ENCODE measurements around the gene AKAP6. TPM values are rescaled to one million over a fixed set of nuclear protein-coding genes. Genes with fewer than 3 reads are reported as not detected.
A peak's percentile ranks its signal among the peaks of the same experiment; 100 is the strongest.

Gene AKAP6
- polyA plus RNA-seq, 2 donors = 1.5 to 1.6 TPM

DNA sequence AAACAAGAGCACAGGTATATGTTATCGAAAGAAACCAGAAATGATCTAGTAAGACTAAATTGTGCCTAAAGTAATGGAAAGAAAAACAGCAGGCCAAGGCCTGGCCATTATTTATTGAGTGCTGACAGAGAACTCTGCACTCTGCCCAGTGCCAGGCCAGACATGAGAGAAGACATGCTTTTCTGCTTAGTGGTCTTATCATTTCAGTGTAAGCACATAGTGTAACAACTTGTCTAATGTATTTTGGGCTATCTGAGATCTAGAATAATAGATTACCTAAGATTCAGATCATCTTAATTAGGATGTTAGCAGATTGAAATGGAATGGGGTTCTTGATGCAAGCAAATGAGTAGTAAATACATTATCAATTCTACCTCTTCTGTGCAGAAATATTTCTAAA, 278.3 kb downstream of the AKAP6 start:
- Histone ChIP-seq H3K4me3 (ENCODE audit: low read depth in 1 of 2, low read length in 2 of 2) (no peak overlapping the region), H3K27ac (ENCODE audit: low read depth in 2 of 2, low read length in 1 of 2) (no peak overlapping the region), H3K9me3 (ENCODE audit: control insufficient read depth in 2 of 2, insufficient read depth in 1 of 2, low read depth in 1 of 2, low read length in 1 of 2) (no peaks in the 10 kb centered on the region), H3K36me3 (ENCODE audit: control insufficient read depth in 2 of 2, insufficient read depth in 2 of 2, low read length in 1 of 2) (no peaks in the 10 kb centered on the region), H3K27me3 (ENCODE audit: control insufficient read depth in 1 of 2, insufficient read depth in 2 of 2, low read length in 2 of 2) (no peaks in the 10 kb centered on the region), H3K4me1 (ENCODE audit: control insufficient read depth in 2 of 2, insufficient read depth in 2 of 2, low read length in 1 of 2) (peaks cover 4 to 5% of the 10 kb centered on the region in 2 donors)
- WGBS, 2 donors = 86 to 89% methylated on average over 1 of the region's 1 CpG

DNA sequence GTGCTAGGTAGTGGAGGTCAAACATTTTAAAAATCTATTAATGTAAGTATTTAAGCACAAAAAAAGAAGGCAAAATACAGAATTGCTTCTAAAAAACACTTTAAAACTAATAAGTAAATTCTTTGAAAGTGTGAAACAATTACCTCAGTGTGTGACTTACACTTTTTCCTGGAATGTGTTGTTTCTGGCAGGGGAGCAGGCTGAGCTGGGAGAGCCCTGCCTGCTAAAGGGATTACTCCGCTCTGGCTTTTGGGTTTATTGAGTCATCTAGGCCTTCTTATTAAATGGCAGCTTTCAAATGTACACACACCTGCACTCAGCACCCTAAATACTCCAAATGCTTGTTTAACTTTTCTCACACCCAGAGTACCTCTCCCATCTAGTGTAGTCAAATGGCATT, 279.8 kb downstream of the AKAP6 start:
- H3K27ac ChIP-seq (ENCODE audit: low read depth in 2 of 2, low read length in 1 of 2) = peak overlapping the region; percentile 4 to 26
- H3K9me3 ChIP-seq (ENCODE audit: control insufficient read depth in 2 of 2, insufficient read depth in 1 of 2, low read depth in 1 of 2, low read length in 1 of 2) = no peaks in the 10 kb centered on the region
- H3K4me1 ChIP-seq (ENCODE audit: control insufficient read depth in 2 of 2, insufficient read depth in 2 of 2, low read length in 1 of 2) = peaks cover 4 to 5% of the 10 kb centered on the region in 2 donors
- H3K4me3 ChIP-seq (ENCODE audit: low read depth in 1 of 2, low read length in 2 of 2) = no peak overlapping the region
- H3K36me3 ChIP-seq (ENCODE audit: control insufficient read depth in 2 of 2, insufficient read depth in 2 of 2, low read length in 1 of 2) = no peaks in the 10 kb centered on the region
- 50 to 72% methylated on average over 1 of the region's 1 CpG for WGBS, 2 donors
- H3K27me3 ChIP-seq (ENCODE audit: control insufficient read depth in 1 of 2, insufficient read depth in 2 of 2, low read length in 2 of 2) = no peaks in the 10 kb centered on the region

- Histone ChIP-seq H3K36me3 (ENCODE audit: control insufficient read depth in 2 of 2, insufficient read depth in 2 of 2, low read length in 1 of 2) (no peaks in the 10 kb centered on the region), H3K9me3 (ENCODE audit: control insufficient read depth in 2 of 2, insufficient read depth in 1 of 2, low read depth in 1 of 2, low read length in 1 of 2) (no peaks in the 10 kb centered on the region), H3K27ac (ENCODE audit: low read depth in 2 of 2, low read length in 1 of 2) (peak overlapping the region; percentile 26 to 31), H3K4me3 (ENCODE audit: low read depth in 1 of 2, low read length in 2 of 2) (no peak overlapping the region), H3K4me1 (ENCODE audit: control insufficient read depth in 2 of 2, insufficient read depth in 2 of 2, low read length in 1 of 2) (peaks cover 4 to 5% of the 10 kb centered on the region in 2 donors), H3K27me3 (ENCODE audit: control insufficient read depth in 1 of 2, insufficient read depth in 2 of 2, low read length in 2 of 2) (no peaks in the 10 kb centered on the region)
- 87 to 92% methylated on average over 3 of the region's 3 CpGs for WGBS, 2 donors
Observed at GRCh38 chr14:32609388-32609787, 280.3 kb downstream of the AKAP6 start.

DNA sequence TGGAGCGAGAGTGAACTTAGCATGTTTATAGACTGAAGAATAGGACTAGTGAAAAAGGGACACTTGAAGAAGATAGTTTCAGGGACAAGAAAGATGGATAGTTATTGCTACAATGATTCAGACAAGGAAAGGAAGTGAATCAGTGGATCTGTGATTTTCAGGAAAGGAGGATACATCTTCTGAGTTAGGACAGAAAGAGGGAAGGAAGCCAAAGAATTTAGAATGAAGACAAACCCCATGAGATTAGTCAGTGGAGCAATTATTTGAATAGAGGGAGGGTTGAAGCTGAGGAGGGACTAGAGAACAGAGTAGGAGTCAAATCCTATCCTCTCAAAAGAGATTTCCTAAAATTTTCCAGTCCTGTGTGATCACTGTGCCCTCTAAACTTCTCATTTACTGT, 282.7 kb downstream of the AKAP6 start:
- WGBS, 2 donors = 66 to 84% methylated on average over 1 of the region's 1 CpG
- no peak overlapping the region for H3K4me3 ChIP-seq (ENCODE audit: low read depth in 1 of 2, low read length in 2 of 2)
- no peak overlapping the region for H3K27ac ChIP-seq (ENCODE audit: low read depth in 2 of 2, low read length in 1 of 2)
- H3K4me1 ChIP-seq (ENCODE audit: control insufficient read depth in 2 of 2, insufficient read depth in 2 of 2, low read length in 1 of 2) = peaks cover 4 to 5% of the 10 kb centered on the region in 2 donors
- H3K27me3 ChIP-seq (ENCODE audit: control insufficient read depth in 1 of 2, insufficient read depth in 2 of 2, low read length in 2 of 2) = no peaks in the 10 kb centered on the region
- H3K9me3 ChIP-seq (ENCODE audit: control insufficient read depth in 2 of 2, insufficient read depth in 1 of 2, low read depth in 1 of 2, low read length in 1 of 2) = no peaks in the 10 kb centered on the region
- H3K36me3 ChIP-seq (ENCODE audit: control insufficient read depth in 2 of 2, insufficient read depth in 2 of 2, low read length in 1 of 2) = no peaks in the 10 kb centered on the region

GRCh38 chr14:32618991-32619390, 289.9 kb downstream of the AKAP6 start:
- WGBS, 2 donors = 91 to 94% methylated on average over 3 of the region's 3 CpGs
- no peaks in the 10 kb centered on the region for H3K36me3 ChIP-seq (ENCODE audit: control insufficient read depth in 2 of 2, insufficient read depth in 2 of 2, low read length in 1 of 2)
- peaks cover 0 to 2% of the 10 kb centered on the region in 2 donors for H3K9me3 ChIP-seq (ENCODE audit: control insufficient read depth in 2 of 2, insufficient read depth in 1 of 2, low read depth in 1 of 2, low read length in 1 of 2)
- no peak overlapping the region for H3K4me3 ChIP-seq (ENCODE audit: low read depth in 1 of 2, low read length in 2 of 2)
- H3K27me3 ChIP-seq (ENCODE audit: control insufficient read depth in 1 of 2, insufficient read depth in 2 of 2, low read length in 2 of 2) = no peaks in the 10 kb centered on the region
- H3K27ac ChIP-seq (ENCODE audit: low read depth in 2 of 2, low read length in 1 of 2) = no peak overlapping the region
- no peaks in the 10 kb centered on the region for H3K4me1 ChIP-seq (ENCODE audit: control insufficient read depth in 2 of 2, insufficient read depth in 2 of 2, low read length in 1 of 2)

- Histone ChIP-seq H3K36me3 (ENCODE audit: control insufficient read depth in 2 of 2, insufficient read depth in 2 of 2, low read length in 1 of 2) (no peaks in the 10 kb centered on the region), H3K4me1 (ENCODE audit: control insufficient read depth in 2 of 2, insufficient read depth in 2 of 2, low read length in 1 of 2) (no peaks in the 10 kb centered on the region), H3K27ac (ENCODE audit: low read depth in 2 of 2, low read length in 1 of 2) (no peak overlapping the region), H3K27me3 (ENCODE audit: control insufficient read depth in 1 of 2, insufficient read depth in 2 of 2, low read length in 2 of 2) (no peaks in the 10 kb centered on the region), H3K4me3 (ENCODE audit: low read depth in 1 of 2, low read length in 2 of 2) (no peak overlapping the region), H3K9me3 (ENCODE audit: control insufficient read depth in 2 of 2, insufficient read depth in 1 of 2, low read depth in 1 of 2, low read length in 1 of 2) (peaks cover 0 to 2% of the 10 kb centered on the region in 2 donors)
- 73 to 83% methylated on average over 2 of the region's 2 CpGs for WGBS, 2 donors
Observed at GRCh38 chr14:32620303-32620702, 291.2 kb downstream of the AKAP6 start.

DNA sequence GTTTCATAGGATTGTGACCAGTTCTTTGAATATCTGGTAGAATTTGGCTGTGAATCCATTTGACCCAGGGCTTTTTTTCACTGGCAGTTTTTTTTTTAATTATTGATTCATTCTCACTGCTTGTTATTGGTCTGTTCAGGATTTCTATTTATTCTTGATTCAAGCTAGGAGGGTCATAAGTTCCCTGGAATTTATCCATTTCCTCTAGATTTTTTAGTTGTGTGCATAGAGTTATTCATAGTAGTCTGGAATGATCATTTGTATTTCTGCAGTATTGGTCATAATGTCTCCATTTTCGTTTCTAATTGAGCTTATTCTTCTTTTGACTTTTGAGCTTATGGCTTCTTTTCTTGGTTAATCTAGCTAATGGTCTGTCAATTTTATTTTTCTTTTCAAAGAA, 291.6 kb downstream of the AKAP6 start:
- H3K9me3 ChIP-seq (ENCODE audit: control insufficient read depth in 2 of 2, insufficient read depth in 1 of 2, low read depth in 1 of 2, low read length in 1 of 2) = peaks cover 0 to 2% of the 10 kb centered on the region in 2 donors
- no peaks in the 10 kb centered on the region for H3K4me1 ChIP-seq (ENCODE audit: control insufficient read depth in 2 of 2, insufficient read depth in 2 of 2, low read length in 1 of 2)
- no peak overlapping the region for H3K27ac ChIP-seq (ENCODE audit: low read depth in 2 of 2, low read length in 1 of 2)
- WGBS, 2 donors = 63 to 71% methylated on average over 1 of the region's 1 CpG
- H3K4me3 ChIP-seq (ENCODE audit: low read depth in 1 of 2, low read length in 2 of 2) = no peak overlapping the region
- no peaks in the 10 kb centered on the region for H3K36me3 ChIP-seq (ENCODE audit: control insufficient read depth in 2 of 2, insufficient read depth in 2 of 2, low read length in 1 of 2)
- H3K27me3 ChIP-seq (ENCODE audit: control insufficient read depth in 1 of 2, insufficient read depth in 2 of 2, low read length in 2 of 2) = no peaks in the 10 kb centered on the region

GRCh38 chr14:32621585-32621984, 292.5 kb downstream of the AKAP6 start:
- no peaks in the 10 kb centered on the region for H3K36me3 ChIP-seq (ENCODE audit: control insufficient read depth in 2 of 2, insufficient read depth in 2 of 2, low read length in 1 of 2)
- peaks cover 0 to 2% of the 10 kb centered on the region in 2 donors for H3K9me3 ChIP-seq (ENCODE audit: control insufficient read depth in 2 of 2, insufficient read depth in 1 of 2, low read depth in 1 of 2, low read length in 1 of 2)
- WGBS, 2 donors = 86 to 94% methylated on average over 1 of the region's 1 CpG
- no peaks in the 10 kb centered on the region for H3K4me1 ChIP-seq (ENCODE audit: control insufficient read depth in 2 of 2, insufficient read depth in 2 of 2, low read length in 1 of 2)
- no peak overlapping the region for H3K27ac ChIP-seq (ENCODE audit: low read depth in 2 of 2, low read length in 1 of 2)
- no peak overlapping the region for H3K4me3 ChIP-seq (ENCODE audit: low read depth in 1 of 2, low read length in 2 of 2)
- H3K27me3 ChIP-seq (ENCODE audit: control insufficient read depth in 1 of 2, insufficient read depth in 2 of 2, low read length in 2 of 2) = no peaks in the 10 kb centered on the region

- peaks cover 0 to under 1% of the 10 kb centered on the region in 2 donors for H3K9me3 ChIP-seq (ENCODE audit: control insufficient read depth in 2 of 2, insufficient read depth in 1 of 2, low read depth in 1 of 2, low read length in 1 of 2)
- no peaks in the 10 kb centered on the region for H3K4me1 ChIP-seq (ENCODE audit: control insufficient read depth in 2 of 2, insufficient read depth in 2 of 2, low read length in 1 of 2)
- no peak overlapping the region for H3K27ac ChIP-seq (ENCODE audit: low read depth in 2 of 2, low read length in 1 of 2)
- 80 to 89% methylated on average over 3 of the region's 3 CpGs for WGBS, 2 donors
- H3K4me3 ChIP-seq (ENCODE audit: low read depth in 1 of 2, low read length in 2 of 2) = no peak overlapping the region
- H3K27me3 ChIP-seq (ENCODE audit: control insufficient read depth in 1 of 2, insufficient read depth in 2 of 2, low read length in 2 of 2) = no peaks in the 10 kb centered on the region
- no peaks in the 10 kb centered on the region for H3K36me3 ChIP-seq (ENCODE audit: control insufficient read depth in 2 of 2, insufficient read depth in 2 of 2, low read length in 1 of 2)
Observed at GRCh38 chr14:32622742-32623141, 293.6 kb downstream of the AKAP6 start.

DNA sequence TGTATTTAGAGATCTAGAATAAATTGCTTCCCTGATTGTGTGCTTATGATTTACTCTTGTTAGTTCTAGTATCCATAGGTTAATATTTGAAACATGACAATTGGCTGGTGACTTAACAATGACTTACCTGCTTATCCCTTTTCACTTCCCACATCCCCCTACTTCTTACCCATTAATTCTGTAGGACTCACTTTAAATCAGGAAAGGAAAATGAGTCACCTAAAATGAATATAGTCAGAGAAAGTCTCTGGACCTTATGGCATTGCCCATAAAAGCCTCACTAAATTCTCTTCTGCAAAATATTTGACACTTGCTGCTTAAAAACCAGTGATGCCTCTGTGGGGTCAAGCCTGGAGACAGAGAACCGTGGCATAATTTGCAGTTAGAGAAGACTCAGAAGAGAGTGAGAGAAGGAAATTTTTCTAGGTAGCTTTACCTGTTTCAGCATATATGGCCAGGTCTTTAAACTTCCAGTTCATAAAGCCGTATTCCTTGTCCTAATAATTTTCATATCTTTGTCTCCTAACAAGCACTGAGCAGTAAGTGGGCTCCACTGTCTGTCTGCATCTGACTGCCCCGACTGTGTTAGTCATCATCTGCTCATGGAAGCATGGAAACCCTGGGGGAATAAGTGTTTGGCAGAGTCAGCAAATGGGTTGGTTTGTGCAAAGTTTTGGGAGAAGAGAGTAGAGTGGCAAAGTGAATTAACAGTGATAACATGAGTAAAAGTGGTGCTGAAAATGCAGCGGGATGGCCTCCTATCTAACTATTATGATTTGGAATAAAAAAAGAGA, 294.4 kb downstream of the AKAP6 start:
- 75 to 83% methylated on average over 4 of the region's 4 CpGs for WGBS, 2 donors

More for the DNA sequence above, 294.4 kb downstream of the AKAP6 start:
- Histone ChIP-seq H3K36me3 (ENCODE audit: control insufficient read depth in 2 of 2, insufficient read depth in 2 of 2, low read length in 1 of 2) (no peaks in the 10 kb centered on the region), H3K4me1 (ENCODE audit: control insufficient read depth in 2 of 2, insufficient read depth in 2 of 2, low read length in 1 of 2) (no peaks in the 10 kb centered on the region), H3K9me3 (ENCODE audit: control insufficient read depth in 2 of 2, insufficient read depth in 1 of 2, low read depth in 1 of 2, low read length in 1 of 2) (no peaks in the 10 kb centered on the region), H3K27me3 (ENCODE audit: control insufficient read depth in 1 of 2, insufficient read depth in 2 of 2, low read length in 2 of 2) (no peaks in the 10 kb centered on the region), H3K4me3 (ENCODE audit: low read depth in 1 of 2, low read length in 2 of 2) (no peak overlapping the region), H3K27ac (ENCODE audit: low read depth in 2 of 2, low read length in 1 of 2) (no peak overlapping the region)

Measured in esophagus (tissue), 2 donors.